HL-60 (cell line): Measurements from ENCODE around the gene CD80.

Experiments used
- POLR2AphosphoS5 ChIP-seq: IDR thresholded peaks from 2 replicates; pipeline ENCODE4 v1.6.1; 2012; ENCODE audit warnings: low read depth
- TF ChIP-seq, protein P1 (sequence below): IDR thresholded peaks from one replicate; pipeline ENCODE4 v1.5.1; 2011; ENCODE audit warnings: low read length, control low read depth, inconsistent platforms; ENCODE audit not compliant: insufficient read depth
- TF ChIP-seq, protein P2 (sequence below): IDR thresholded peaks from 2 replicates; pipeline ENCODE4 v1.6.1; 2012; ENCODE audit warnings: low read depth; ENCODE audit not compliant: insufficient replicate concordance

DNA sequence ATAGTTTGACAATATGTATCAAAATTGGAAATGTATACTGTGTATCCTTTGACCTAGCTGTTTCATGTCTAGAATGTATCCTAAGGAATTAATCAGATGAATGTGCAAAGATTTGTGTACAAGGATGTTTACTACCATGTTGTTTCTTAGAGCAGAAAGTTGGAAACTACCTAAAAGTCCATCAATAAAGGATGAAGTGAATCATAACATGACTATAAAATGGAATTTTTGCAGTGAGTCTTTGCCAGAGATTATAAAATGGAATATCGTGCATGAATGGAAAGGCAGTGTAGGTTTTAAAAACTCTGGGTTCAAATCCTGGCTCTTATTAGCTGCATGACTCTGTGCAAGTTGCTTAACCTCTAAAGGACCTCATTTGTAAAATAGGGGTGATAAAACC lies 76.3 kb downstream of the CD80 start:
- TF ChIP-seq, protein P1, sequence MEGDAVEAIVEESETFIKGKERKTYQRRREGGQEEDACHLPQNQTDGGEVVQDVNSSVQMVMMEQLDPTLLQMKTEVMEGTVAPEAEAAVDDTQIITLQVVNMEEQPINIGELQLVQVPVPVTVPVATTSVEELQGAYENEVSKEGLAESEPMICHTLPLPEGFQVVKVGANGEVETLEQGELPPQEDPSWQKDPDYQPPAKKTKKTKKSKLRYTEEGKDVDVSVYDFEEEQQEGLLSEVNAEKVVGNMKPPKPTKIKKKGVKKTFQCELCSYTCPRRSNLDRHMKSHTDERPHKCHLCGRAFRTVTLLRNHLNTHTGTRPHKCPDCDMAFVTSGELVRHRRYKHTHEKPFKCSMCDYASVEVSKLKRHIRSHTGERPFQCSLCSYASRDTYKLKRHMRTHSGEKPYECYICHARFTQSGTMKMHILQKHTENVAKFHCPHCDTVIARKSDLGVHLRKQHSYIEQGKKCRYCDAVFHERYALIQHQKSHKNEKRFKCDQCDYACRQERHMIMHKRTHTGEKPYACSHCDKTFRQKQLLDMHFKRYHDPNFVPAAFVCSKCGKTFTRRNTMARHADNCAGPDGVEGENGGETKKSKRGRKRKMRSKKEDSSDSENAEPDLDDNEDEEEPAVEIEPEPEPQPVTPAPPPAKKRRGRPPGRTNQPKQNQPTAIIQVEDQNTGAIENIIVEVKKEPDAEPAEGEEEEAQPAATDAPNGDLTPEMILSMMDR, result no peak
- TF ChIP-seq, protein P2, sequence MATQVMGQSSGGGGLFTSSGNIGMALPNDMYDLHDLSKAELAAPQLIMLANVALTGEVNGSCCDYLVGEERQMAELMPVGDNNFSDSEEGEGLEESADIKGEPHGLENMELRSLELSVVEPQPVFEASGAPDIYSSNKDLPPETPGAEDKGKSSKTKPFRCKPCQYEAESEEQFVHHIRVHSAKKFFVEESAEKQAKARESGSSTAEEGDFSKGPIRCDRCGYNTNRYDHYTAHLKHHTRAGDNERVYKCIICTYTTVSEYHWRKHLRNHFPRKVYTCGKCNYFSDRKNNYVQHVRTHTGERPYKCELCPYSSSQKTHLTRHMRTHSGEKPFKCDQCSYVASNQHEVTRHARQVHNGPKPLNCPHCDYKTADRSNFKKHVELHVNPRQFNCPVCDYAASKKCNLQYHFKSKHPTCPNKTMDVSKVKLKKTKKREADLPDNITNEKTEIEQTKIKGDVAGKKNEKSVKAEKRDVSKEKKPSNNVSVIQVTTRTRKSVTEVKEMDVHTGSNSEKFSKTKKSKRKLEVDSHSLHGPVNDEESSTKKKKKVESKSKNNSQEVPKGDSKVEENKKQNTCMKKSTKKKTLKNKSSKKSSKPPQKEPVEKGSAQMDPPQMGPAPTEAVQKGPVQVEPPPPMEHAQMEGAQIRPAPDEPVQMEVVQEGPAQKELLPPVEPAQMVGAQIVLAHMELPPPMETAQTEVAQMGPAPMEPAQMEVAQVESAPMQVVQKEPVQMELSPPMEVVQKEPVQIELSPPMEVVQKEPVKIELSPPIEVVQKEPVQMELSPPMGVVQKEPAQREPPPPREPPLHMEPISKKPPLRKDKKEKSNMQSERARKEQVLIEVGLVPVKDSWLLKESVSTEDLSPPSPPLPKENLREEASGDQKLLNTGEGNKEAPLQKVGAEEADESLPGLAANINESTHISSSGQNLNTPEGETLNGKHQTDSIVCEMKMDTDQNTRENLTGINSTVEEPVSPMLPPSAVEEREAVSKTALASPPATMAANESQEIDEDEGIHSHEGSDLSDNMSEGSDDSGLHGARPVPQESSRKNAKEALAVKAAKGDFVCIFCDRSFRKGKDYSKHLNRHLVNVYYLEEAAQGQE, result no peak
- no peak for TF ChIP-seq POLR2AphosphoS5
